Liver (tissue), 9 donors: ENCODE results near the gene LDB2. TPM values are rescaled to one million over a fixed set of nuclear protein-coding genes. Genes with fewer than 3 reads are reported as not detected.

Source experiments
- DNase-seq: peaks from one replicate; pipeline ENCODE4 v3.0.0-alpha.2; 2017; ENCODE audit warnings: low spot score
- H3K27ac ChIP-seq, 2 donors: one replicate each; pipeline ENCODE4 v1.7.0; 2013; ENCODE audit warnings: inconsistent platforms in 2 of 2, low read length in 2 of 2, control low read depth in 1 of 2, low read depth in 1 of 2, mild to moderate bottlenecking in 1 of 2
- H3K27me3 ChIP-seq, 4 donors: one replicate each; pipeline versions ENCODE4 v1.6.1 to v1.7.0; 2013; ENCODE audit warnings: low read length in 3 of 4, inconsistent platforms in 1 of 4, mild to moderate bottlenecking in 1 of 4, moderate library complexity in 1 of 4; ENCODE audit not compliant: control insufficient read depth in 4 of 4, insufficient read depth in 4 of 4
- H3K36me3 ChIP-seq, 4 donors: one replicate each; pipeline versions ENCODE4 v1.6.1 to v1.7.0; 2013; ENCODE audit warnings: low read length in 3 of 4, mild to moderate bottlenecking in 3 of 4, low read depth in 1 of 4, moderate library complexity in 1 of 4; ENCODE audit not compliant: control insufficient read depth in 4 of 4, insufficient read depth in 3 of 4
- H3K4me1 ChIP-seq, 4 donors: one replicate each; pipeline versions ENCODE4 v1.6.1 to v1.7.0; 2013; ENCODE audit warnings: low read length in 3 of 4, mild to moderate bottlenecking in 3 of 4, moderate library complexity in 1 of 4; ENCODE audit not compliant: control insufficient read depth in 4 of 4, insufficient read depth in 4 of 4
- H3K4me3 ChIP-seq, 3 donors: one replicate each; pipeline versions ENCODE4 v1.6.1 to v1.7.0; 2013; ENCODE audit warnings: low read length in 3 of 3, control low read depth in 1 of 3, low read depth in 1 of 3, mild to moderate bottlenecking in 1 of 3
- H3K9ac ChIP-seq, 2 donors: one replicate each; pipeline ENCODE4 v1.7.0; 2013; ENCODE audit warnings: low read length in 2 of 2, mild to moderate bottlenecking in 2 of 2, moderate library complexity in 2 of 2, control low read depth in 1 of 2, low read depth in 1 of 2
- H3K9me3 ChIP-seq, 4 donors: one replicate each; pipeline versions ENCODE4 v1.6.1 to v1.7.0; 2013; ENCODE audit warnings: low read length in 3 of 4; ENCODE audit not compliant: control insufficient read depth in 4 of 4
- ATF3 ChIP-seq: IDR thresholded peaks from 2 replicates; pipeline ENCODE4 v1.6.1; 2016; ENCODE audit warnings: antibody characterized with exemption
- CTCF ChIP-seq: fragments of 150-350 bp; IDR thresholded peaks from 2 replicates; pipeline ENCODE4 v1.5.1; 2017; ENCODE audit warnings: improper control_type of control experiment, low read depth, low read length; ENCODE audit not compliant: missing input control
- EGR1 ChIP-seq, 2 donors: IDR thresholded peaks; 2 replicates each; pipeline ENCODE4 v1.6.1; 2016 to 2018; ENCODE audit warnings: antibody characterized with exemption in 2 of 2, low read depth in 2 of 2
- FOXA1 ChIP-seq: IDR thresholded peaks from 2 replicates; pipeline ENCODE4 v1.6.1; 2016; ENCODE audit warnings: antibody characterized with exemption
- GABPA ChIP-seq, 2 donors: IDR thresholded peaks in 1 of 2; conservative IDR thresholded peaks in 1 of 2; 2 replicates each; pipeline ENCODE4 v1.6.1; 2016; ENCODE audit warnings: antibody characterized with exemption in 2 of 2, mild to moderate bottlenecking in 1 of 2, moderate library complexity in 1 of 2
- HNF4A ChIP-seq, 2 donors: conservative IDR thresholded peaks; 2 replicates each; pipeline ENCODE4 v1.6.1; 2016; ENCODE audit warnings: antibody characterized with exemption in 2 of 2, mild to moderate bottlenecking in 2 of 2
- HNF4G ChIP-seq: IDR thresholded peaks from 2 replicates; pipeline ENCODE4 v1.6.1; 2016; ENCODE audit warnings: antibody characterized with exemption
- JUND ChIP-seq, 2 donors: IDR thresholded peaks; 2 replicates each; pipeline ENCODE4 v1.6.1; 2016; ENCODE audit warnings: antibody characterized with exemption in 2 of 2
- MAX ChIP-seq: IDR thresholded peaks from 2 replicates; pipeline ENCODE4 v1.6.1; 2016; ENCODE audit warnings: antibody characterized with exemption
- NR2F2 ChIP-seq: IDR thresholded peaks from 2 replicates; pipeline ENCODE4 v1.6.1; 2016; ENCODE audit warnings: antibody characterized with exemption
- RAD21 ChIP-seq, 2 donors: IDR thresholded peaks; 2 replicates each; pipeline ENCODE4 v1.6.1; 2016; ENCODE audit warnings: antibody characterized with exemption in 2 of 2, mild to moderate bottlenecking in 2 of 2
- REST ChIP-seq: IDR thresholded peaks from 2 replicates; pipeline ENCODE4 v1.6.1; 2016; ENCODE audit warnings: antibody characterized with exemption, mild to moderate bottlenecking
- TAF1 ChIP-seq: conservative IDR thresholded peaks from 2 replicates; pipeline ENCODE4 v1.6.1; 2016; ENCODE audit warnings: antibody characterized with exemption, mild to moderate bottlenecking
- YY1 ChIP-seq: IDR thresholded peaks from 2 replicates; pipeline ENCODE4 v1.6.1; 2016; ENCODE audit warnings: antibody characterized with exemption, mild to moderate bottlenecking
- ZBTB33 ChIP-seq: IDR thresholded peaks from 2 replicates; pipeline ENCODE4 v1.6.1; 2016; ENCODE audit warnings: antibody characterized with exemption
- WGBS: extraction: QIAGEN DNeasy Blood & Tissue Kit; methylation state at CpG from one replicate; pipeline ENCODE4 v1.1.7; 2013; 5-methylcytosine and 5-hydroxymethylcytosine counted together
- polyA plus RNA-seq, 2 donors: library from polyadenylated mRNA; stranded (reverse) in 1 of 2; unstranded in 1 of 2; fragments of 200-250 nt in 1 of 2; fragments of >200 nt in 1 of 2; fragmentation: Nextera tagmentation in 1 of 2; extraction: Ambion mirVana in 1 of 2; gene quantifications; one replicate each; pipeline versions ENCODE4 v1.2.1 to v1.2.3, GENCODE V29; 2013 to 2015
- total RNA-seq, 2 donors: library from RNA; depleted of rRNA; stranded (reverse); fragments of >200 nt; gene quantifications; one replicate each; pipeline ENCODE4 v1.2.3, GENCODE V29; 2014
- donor health status: healthy.
- donor health status: healthy.
- donor health status: healthy.
- donor health status: healthy.
- donor health status: healthy.

The LDB2 gene
- total and polyA plus RNA-seq, 4 donors = 7.4 to 31.9 (median 16.8) TPM

GRCh38 chr4:16622826-16623225, 275.6 kb downstream of the LDB2 start (continued):
- TF ChIP-seq REST (no peak), YY1 (no peak), NR2F2 (no peak)

- Histone ChIP-seq H3K36me3 (no peaks in the 10 kb centered on the region), H3K27me3 (no peaks in the 10 kb centered on the region), H3K4me3 (no peak overlapping the region), H3K4me1 (no peaks in the 10 kb centered on the region), H3K27ac (no peak overlapping the region), H3K9me3 (no peaks in the 10 kb centered on the region), H3K9ac (no peak overlapping the region)
- no peak for TF ChIP-seq EGR1 (IDR thresholded peaks at IDR 0.05; ENCODE audit: low read depth in 2 of 2)
- no peak for DNase-seq
- WGBS = 71% methylated on average over 5 of the region's 5 CpGs
Observed at GRCh38 chr4:16617435-16617834, 281.0 kb downstream of the LDB2 start.

- H3K27me3 ChIP-seq = no peaks in the 10 kb centered on the region
- no peak overlapping the region for H3K27ac ChIP-seq
- WGBS = 63% methylated on average over 6 of the region's 6 CpGs
- H3K36me3 ChIP-seq = no peaks in the 10 kb centered on the region
- H3K4me3 ChIP-seq = no peak overlapping the region
- no peak overlapping the region for H3K9ac ChIP-seq
- no peaks in the 10 kb centered on the region for H3K9me3 ChIP-seq
- no peaks in the 10 kb centered on the region for H3K4me1 ChIP-seq
- DNase-seq = no peak
- TF ChIP-seq FOXA1 (no peak), HNF4A (conservative IDR thresholded peaks at IDR 0.05) (no peak), TAF1 (no peak), MAX (no peak), JUND (IDR thresholded peaks at IDR 0.05) (no peak), RAD21 (IDR thresholded peaks at IDR 0.05) (no peak), YY1 (no peak)
Observed at GRCh38 chr4:16617011-16617410, 281.4 kb downstream of the LDB2 start.

- H3K36me3 ChIP-seq = no peaks in the 10 kb centered on the region
- no peaks in the 10 kb centered on the region for H3K9me3 ChIP-seq
- no peaks in the 10 kb centered on the region for H3K4me1 ChIP-seq
- no peak overlapping the region for H3K27ac ChIP-seq
- H3K27me3 ChIP-seq = no peaks in the 10 kb centered on the region
- WGBS = 69% methylated on average over 10 of the region's 10 CpGs
- no peak for DNase-seq
- no peak overlapping the region for H3K4me3 ChIP-seq
- H3K9ac ChIP-seq = no peak overlapping the region
- no peak for TF ChIP-seq ZBTB33
- no peak for TF ChIP-seq JUND (IDR thresholded peaks at IDR 0.05)
- TF ChIP-seq HNF4A (conservative IDR thresholded peaks at IDR 0.05) = no peak
- TF ChIP-seq TAF1 = no peak
- no peak for TF ChIP-seq GABPA (IDR thresholded peaks at IDR 0.05 in 1 of 2, conservative IDR thresholded peaks at IDR 0.05 in 1 of 2)
- TF ChIP-seq YY1 = no peak
- TF ChIP-seq MAX = no peak
- TF ChIP-seq HNF4G = no peak
- no peak for TF ChIP-seq CTCF
- TF ChIP-seq RAD21 (IDR thresholded peaks at IDR 0.05) = no peak
- no peak for TF ChIP-seq EGR1 (IDR thresholded peaks at IDR 0.05; ENCODE audit: low read depth in 2 of 2)
- TF ChIP-seq FOXA1 = no peak
- TF ChIP-seq ATF3 = no peak
Observed at GRCh38 chr4:16609170-16609758, 289.2 kb downstream of the LDB2 start.
